Mesenchymal stem cell (in vitro differentiated cells and primary cell): ENCODE measurements around the gene NFIX.

Experiments
- DNase-seq: peaks from one replicate; pipeline ENCODE4 v3.0.0-alpha.2; 2013
- H2AFZ ChIP-seq: one replicate; pipeline ENCODE4 v1.6.1; 2013; ENCODE audit warnings: low read depth, mild to moderate bottlenecking, control low read depth, inconsistent platforms, low read length, moderate library complexity
- H2AK5ac ChIP-seq: 2 replicates; pipeline ENCODE4 v1.6.1; 2013; ENCODE audit warnings: low read length, moderate library complexity, mild to moderate bottlenecking, inconsistent platforms; ENCODE audit not compliant: severe bottlenecking
- H2BK120ac ChIP-seq: one replicate; pipeline ENCODE4 v1.6.1; 2013; ENCODE audit warnings: low read depth, mild to moderate bottlenecking, inconsistent platforms, low read length, moderate library complexity
- H2BK12ac ChIP-seq, 2 experiments: one replicate each; pipeline ENCODE4 v1.6.1; 2013; ENCODE audit warnings: inconsistent platforms in 2 of 2, low read length in 2 of 2, mild to moderate bottlenecking in 2 of 2, moderate library complexity in 2 of 2, control low read depth in 1 of 2
- H2BK15ac ChIP-seq: one replicate; pipeline ENCODE4 v1.6.1; 2013; ENCODE audit warnings: mild to moderate bottlenecking, low read depth, inconsistent platforms; ENCODE audit not compliant: poor library complexity, severe bottlenecking
- H2BK5ac ChIP-seq: 2 replicates; pipeline ENCODE4 v1.6.1; 2013; ENCODE audit warnings: low read depth, mild to moderate bottlenecking, low read length, control low read depth, inconsistent platforms; ENCODE audit not compliant: poor library complexity, severe bottlenecking
- H3K14ac ChIP-seq, 2 experiments: one replicate each; pipeline ENCODE4 v1.6.1; 2013; ENCODE audit warnings: inconsistent platforms in 2 of 2, low read length in 2 of 2, control low read depth in 1 of 2, mild to moderate bottlenecking in 1 of 2, moderate library complexity in 1 of 2
- H3K18ac ChIP-seq, 2 experiments: one replicate each; pipeline ENCODE4 v1.6.1; 2013; ENCODE audit warnings: inconsistent platforms in 2 of 2, low read length in 2 of 2, control low read depth in 1 of 2, low read depth in 1 of 2, mild to moderate bottlenecking in 1 of 2
- H3K23ac ChIP-seq, 2 experiments: one replicate each; pipeline ENCODE4 v1.6.1; 2013; ENCODE audit warnings: inconsistent platforms in 2 of 2, low read length in 2 of 2, mild to moderate bottlenecking in 2 of 2, moderate library complexity in 2 of 2, control low read depth in 1 of 2
- H3K27ac ChIP-seq: 2 replicates; pipeline ENCODE4 v1.5.1; 2013; ENCODE audit warnings: mild to moderate bottlenecking, moderate library complexity, low read length, control low read depth, inconsistent platforms; ENCODE audit not compliant: poor library complexity, severe bottlenecking
- H3K27me3 ChIP-seq, 2 experiments: 2 replicates each; pipeline versions ENCODE4 v1.6.1 to v1.7.0; 2013; ENCODE audit warnings: low read length in 2 of 2, mild to moderate bottlenecking in 2 of 2, moderate library complexity in 2 of 2, control low read depth in 1 of 2, inconsistent platforms in 1 of 2; ENCODE audit not compliant: control insufficient read depth in 1 of 2, insufficient read depth in 1 of 2
- H3K36me3 ChIP-seq, 2 experiments: 2 replicates each; pipeline versions ENCODE4 v1.6.1 to v1.7.0; 2013; ENCODE audit warnings: low read length in 2 of 2, control low read depth in 1 of 2, inconsistent platforms in 1 of 2, low read depth in 1 of 2, mild to moderate bottlenecking in 1 of 2; ENCODE audit not compliant: insufficient read depth in 2 of 2, control insufficient read depth in 1 of 2
- H3K4ac ChIP-seq, 2 experiments: one replicate each; pipeline ENCODE4 v1.6.1; 2013; ENCODE audit warnings: inconsistent platforms in 2 of 2, low read length in 2 of 2, mild to moderate bottlenecking in 2 of 2, moderate library complexity in 2 of 2, control low read depth in 1 of 2, low read depth in 1 of 2
- H3K4me1 ChIP-seq: 2 replicates; pipeline ENCODE4 v1.6.1; 2013; ENCODE audit warnings: low read depth, low read length, control low read depth; ENCODE audit not compliant: control insufficient read depth, insufficient read depth
- H3K4me2 ChIP-seq: 2 replicates; pipeline ENCODE4 v1.6.1; 2013; ENCODE audit warnings: low read length, mild to moderate bottlenecking, inconsistent platforms; ENCODE audit not compliant: poor library complexity, severe bottlenecking
- H3K4me3 ChIP-seq, 2 experiments: 2 replicates each; pipeline versions ENCODE4 v1.5.1 to v1.7.0; 2013; ENCODE audit warnings: low read length in 2 of 2, mild to moderate bottlenecking in 2 of 2, control low read depth in 1 of 2, low read depth in 1 of 2; ENCODE audit not compliant: insufficient read depth in 1 of 2
- H3K79me1 ChIP-seq: replicated peaks from 2 replicates; pipeline ENCODE4 v1.6.1; 2013; ENCODE audit warnings: mild to moderate bottlenecking, control low read depth, low read length, inconsistent platforms; ENCODE audit not compliant: poor library complexity, severe bottlenecking
- H3K9ac ChIP-seq: 2 replicates; pipeline ENCODE4 v1.7.0; 2013; ENCODE audit warnings: mild to moderate bottlenecking, low read length, moderate library complexity
- H3K9me3 ChIP-seq: 2 replicates; pipeline ENCODE4 v1.7.0; 2013; ENCODE audit warnings: mild to moderate bottlenecking, low read length; ENCODE audit not compliant: control insufficient read depth
- H4K8ac ChIP-seq: one replicate; pipeline ENCODE4 v1.6.1; 2013; ENCODE audit warnings: inconsistent platforms, mild to moderate bottlenecking, low read length, moderate library complexity
- H4K91ac ChIP-seq: one replicate; pipeline ENCODE4 v1.6.1; 2013; ENCODE audit warnings: mild to moderate bottlenecking, low read length, inconsistent platforms
- WGBS: methylation state at CpG from one replicate; pipeline ENCODE4 v1.1.7; 2013; ENCODE audit warnings: mixed read lengths; 5-methylcytosine and 5-hydroxymethylcytosine counted together

The NFIX gene

DNA sequence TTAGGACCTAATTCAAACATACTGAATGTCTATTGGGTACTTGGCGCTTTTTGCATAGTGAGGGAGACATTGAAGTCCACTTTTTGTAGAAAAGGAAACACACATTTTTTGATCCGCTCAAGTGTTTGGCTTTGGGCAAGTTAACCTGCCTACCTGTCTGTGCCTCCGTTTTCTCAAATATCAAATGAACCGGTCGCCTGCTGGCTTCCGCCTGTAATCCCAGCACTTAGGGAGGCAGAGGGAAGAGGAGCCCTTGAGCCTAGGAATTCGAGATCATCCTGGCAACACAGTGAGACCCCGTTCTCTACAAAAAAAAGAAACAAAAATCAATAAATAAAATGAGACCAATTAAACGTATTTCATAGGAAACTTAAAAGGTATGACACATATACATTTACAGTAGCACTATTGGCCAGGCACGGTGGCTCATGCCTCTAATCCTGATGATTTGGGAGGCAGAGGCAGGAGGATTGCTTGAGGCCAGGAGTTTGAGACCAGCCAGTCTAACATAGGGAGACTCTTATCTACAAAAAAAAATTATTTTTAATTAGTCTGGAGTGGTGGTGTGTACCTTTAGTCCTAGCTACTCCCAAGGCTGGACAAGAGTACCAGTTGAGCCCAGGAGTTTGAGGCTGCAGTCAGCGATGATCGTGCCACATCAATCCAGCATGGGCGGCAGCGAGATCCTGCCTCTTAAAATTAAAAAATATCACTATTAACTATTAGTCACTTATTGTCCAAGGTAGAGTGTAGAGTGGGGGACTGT, 48.4 kb upstream of the NFIX start:
- Histone ChIP-seq H3K4me3 (peak overlapping the region in 1 of 2 experiments; percentile 97), H3K4me2 (peak overlapping the region; percentile 86), H2BK120ac (peak overlapping the region; percentile 39), H4K8ac (no peak overlapping the region), H3K4ac (no peak overlapping the region), H3K27me3 (no peaks in the 10 kb centered on the region), H3K18ac (no peak overlapping the region), H2AFZ (no peak overlapping the region), H3K23ac (no peak overlapping the region), H2BK5ac (no peak overlapping the region), H4K91ac (no peak overlapping the region), H2BK15ac (no peak overlapping the region), H3K36me3 (peaks cover 69 to 77% of the 10 kb centered on the region in 2 experiments), H3K79me1 (peaks cover 17% of the 10 kb centered on the region), H3K9me3 (no peaks in the 10 kb centered on the region), H3K27ac (peak overlapping the region; percentile 79), H2AK5ac (no peak overlapping the region), H2BK12ac (no peak overlapping the region), H3K9ac (peak overlapping the region; percentile 99), H3K14ac (no peak overlapping the region), H3K4me1 (peaks cover 16% of the 10 kb centered on the region)
- DNase-seq, result no peak
- 51% methylated on average over 8 of the region's 14 CpGs for WGBS

DNA sequence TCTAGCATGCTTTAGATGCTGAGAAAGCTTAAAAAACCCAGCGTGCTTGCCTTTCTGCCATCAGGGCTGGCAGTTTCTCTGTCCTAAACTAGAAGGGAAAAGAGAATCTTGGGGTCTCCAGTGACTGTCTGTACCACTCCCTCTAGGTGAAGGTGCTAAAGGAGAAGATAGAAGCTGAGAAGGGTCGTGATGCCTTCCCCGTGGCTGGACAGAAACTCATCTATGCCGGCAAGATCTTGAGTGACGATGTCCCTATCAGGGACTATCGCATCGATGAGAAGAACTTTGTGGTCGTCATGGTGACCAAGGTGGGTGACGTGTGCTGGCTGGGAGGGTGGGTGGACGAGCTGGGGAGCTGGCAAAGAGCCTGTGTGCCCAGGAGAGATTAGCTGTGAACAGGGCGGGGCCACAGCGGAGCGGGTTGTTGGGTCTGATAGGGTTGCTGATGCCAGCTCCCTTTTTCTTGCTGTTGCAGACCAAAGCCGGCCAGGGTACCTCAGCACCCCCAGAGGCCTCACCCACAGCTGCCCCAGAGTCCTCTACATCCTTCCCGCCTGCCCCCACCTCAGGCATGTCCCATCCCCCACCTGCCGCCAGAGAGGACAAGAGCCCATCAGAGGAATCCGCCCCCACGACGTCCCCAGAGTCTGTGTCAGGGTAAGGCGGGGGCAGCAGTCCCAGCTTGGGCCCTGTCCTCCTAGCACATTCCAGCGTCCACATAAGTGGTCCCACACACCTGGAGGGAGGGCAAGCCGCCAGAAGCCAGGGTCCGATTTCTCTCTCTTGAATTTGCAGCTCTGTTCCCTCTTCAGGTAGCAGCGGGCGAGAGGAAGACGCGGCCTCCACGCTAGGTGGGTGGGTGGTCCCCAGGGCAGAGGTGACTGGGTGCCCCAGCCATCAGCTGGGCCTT, 47.3 kb upstream of the NFIX start:
- Histone ChIP-seq H3K79me1 (peaks cover 19% of the 10 kb centered on the region), H2AK5ac (no peak overlapping the region), H4K91ac (no peak overlapping the region), H3K27ac (no peak overlapping the region), H3K4me2 (no peak overlapping the region), H3K9ac (peak overlapping the region; percentile 99), H2BK120ac (no peak overlapping the region), H3K9me3 (no peaks in the 10 kb centered on the region), H3K4me3 (peak overlapping the region in 1 of 2 experiments; percentile 97), H2BK12ac (no peak overlapping the region), H4K8ac (no peak overlapping the region), H2BK15ac (no peak overlapping the region), H2AFZ (no peak overlapping the region), H3K36me3 (peaks cover 71 to 76% of the 10 kb centered on the region in 2 experiments), H2BK5ac (no peak overlapping the region), H3K4me1 (peaks cover 12% of the 10 kb centered on the region), H3K4ac (no peak overlapping the region), H3K14ac (no peak overlapping the region), H3K27me3 (no peaks in the 10 kb centered on the region), H3K23ac (no peak overlapping the region), H3K18ac (no peak overlapping the region)
- no peak for DNase-seq
- WGBS, result 97% methylated on average over 25 of the region's 28 CpGs

- Histone ChIP-seq H3K79me1 (peaks cover 19% of the 10 kb centered on the region), H3K4me1 (peaks cover 13% of the 10 kb centered on the region), H3K23ac (no peak overlapping the region), H3K36me3 (peaks cover 71 to 74% of the 10 kb centered on the region in 2 experiments), H4K91ac (no peak overlapping the region), H3K4me3 (no peak overlapping the region), H4K8ac (no peak overlapping the region), H2BK120ac (no peak overlapping the region), H2AK5ac (no peak overlapping the region), H2BK5ac (no peak overlapping the region), H2AFZ (no peak overlapping the region), H3K27me3 (no peaks in the 10 kb centered on the region), H3K18ac (no peak overlapping the region), H3K4me2 (no peak overlapping the region), H2BK15ac (no peak overlapping the region), H3K27ac (no peak overlapping the region), H2BK12ac (no peak overlapping the region), H3K9me3 (no peaks in the 10 kb centered on the region), H3K4ac (no peak overlapping the region), H3K14ac (no peak overlapping the region), H3K9ac (no peak overlapping the region)
- 96% methylated on average over 30 of the region's 30 CpGs for WGBS
- no peak for DNase-seq
These were observed 46.5 kb upstream of the NFIX start for GRCh38 chr19:12948612-12949362.
